ES-I3 (cell line): Measurements from ENCODE around the gene ZSCAN4.
A peak's percentile ranks its signal among the peaks of the same experiment; 100 is the strongest.

Experiments used
- H3K36me3 ChIP-seq: 2 replicates; pipeline ENCODE4 v1.6.1; 2013; ENCODE audit warnings: mild to moderate bottlenecking, low read length, control low read depth, moderate library complexity; ENCODE audit not compliant: insufficient read depth
- H3K4me1 ChIP-seq: 2 replicates; pipeline ENCODE4 v1.6.1; 2013; ENCODE audit warnings: mild to moderate bottlenecking, control low read depth, low read length; ENCODE audit not compliant: insufficient read depth
- H3K9ac ChIP-seq: 2 replicates; pipeline ENCODE4 v1.6.1; 2013; ENCODE audit warnings: low read depth, mild to moderate bottlenecking, low read length, moderate library complexity
- H3K9me3 ChIP-seq: 2 replicates; pipeline ENCODE4 v1.6.1; 2013; ENCODE audit warnings: mild to moderate bottlenecking, low read length, moderate library complexity; ENCODE audit not compliant: control insufficient read depth, insufficient read depth

ZSCAN4 gene

DNA sequence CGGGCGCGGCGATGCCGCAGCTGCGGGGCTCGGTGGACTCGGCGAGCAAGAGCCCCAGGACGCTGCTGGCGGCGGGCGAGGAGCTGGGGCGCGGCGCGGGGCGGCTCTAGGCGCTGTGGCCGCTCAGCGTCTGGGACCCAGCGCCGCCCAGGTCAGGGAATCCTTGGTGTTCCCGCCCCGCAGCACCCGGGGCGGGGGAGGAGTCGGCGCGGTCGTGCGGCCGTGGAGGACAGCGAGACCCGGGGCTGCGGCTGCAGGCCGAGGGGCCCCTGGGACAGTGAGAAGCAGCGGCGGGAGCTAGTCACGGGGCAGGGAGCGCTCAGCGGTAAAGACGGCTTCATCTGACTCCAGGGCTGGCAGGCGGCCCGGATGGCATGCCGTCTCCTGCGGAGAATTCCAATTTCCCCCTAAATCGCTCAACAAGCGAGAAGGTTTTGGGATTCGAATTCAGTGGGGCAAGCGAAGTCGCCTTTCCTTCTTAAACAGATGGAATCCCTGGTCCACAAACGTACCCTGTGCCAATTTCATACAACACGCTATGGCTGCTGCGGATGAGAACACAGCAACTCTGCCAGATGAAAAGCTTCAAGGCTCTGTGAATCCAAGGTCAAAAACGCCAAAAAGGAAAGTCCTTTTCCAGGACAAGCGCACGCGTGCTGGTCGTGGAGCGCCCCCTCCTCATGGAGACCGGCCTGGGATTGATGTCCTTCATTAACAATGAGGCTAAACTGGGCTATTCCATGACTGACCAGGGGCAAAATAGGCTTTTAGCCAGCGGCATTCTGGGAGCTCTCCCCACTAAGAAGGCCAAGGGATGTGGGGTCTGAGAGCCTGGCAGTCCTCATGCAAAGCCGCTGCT is 4.2 kb upstream of the ZSCAN4 start:
- H3K9me3 ChIP-seq, result no peaks in the 10 kb centered on the region
- H3K4me1 ChIP-seq, result peaks cover 3% of the 10 kb centered on the region; the same call in 1 of the 2 replicates
- H3K36me3 ChIP-seq, result no peaks in the 10 kb centered on the region
- peak overlapping the region; percentile 50 for H3K9ac ChIP-seq

- no peak overlapping the region for H3K9ac ChIP-seq
- peaks cover 3% of the 10 kb centered on the region; the same call in 1 of the 2 replicates for H3K4me1 ChIP-seq
- no peaks in the 10 kb centered on the region for H3K9me3 ChIP-seq
- no peaks in the 10 kb centered on the region for H3K36me3 ChIP-seq
Measured at GRCh38 chr19:57665261-57665806, 3.4 kb upstream of the ZSCAN4 start.

- peaks cover 3% of the 10 kb centered on the region; the same call in 1 of the 2 replicates for H3K4me1 ChIP-seq
- no peak overlapping the region for H3K9ac ChIP-seq
- no peaks in the 10 kb centered on the region for H3K9me3 ChIP-seq
- H3K36me3 ChIP-seq, result no peaks in the 10 kb centered on the region
Measured at GRCh38 chr19:57667228-57667627, 1.5 kb upstream of the ZSCAN4 start.

DNA sequence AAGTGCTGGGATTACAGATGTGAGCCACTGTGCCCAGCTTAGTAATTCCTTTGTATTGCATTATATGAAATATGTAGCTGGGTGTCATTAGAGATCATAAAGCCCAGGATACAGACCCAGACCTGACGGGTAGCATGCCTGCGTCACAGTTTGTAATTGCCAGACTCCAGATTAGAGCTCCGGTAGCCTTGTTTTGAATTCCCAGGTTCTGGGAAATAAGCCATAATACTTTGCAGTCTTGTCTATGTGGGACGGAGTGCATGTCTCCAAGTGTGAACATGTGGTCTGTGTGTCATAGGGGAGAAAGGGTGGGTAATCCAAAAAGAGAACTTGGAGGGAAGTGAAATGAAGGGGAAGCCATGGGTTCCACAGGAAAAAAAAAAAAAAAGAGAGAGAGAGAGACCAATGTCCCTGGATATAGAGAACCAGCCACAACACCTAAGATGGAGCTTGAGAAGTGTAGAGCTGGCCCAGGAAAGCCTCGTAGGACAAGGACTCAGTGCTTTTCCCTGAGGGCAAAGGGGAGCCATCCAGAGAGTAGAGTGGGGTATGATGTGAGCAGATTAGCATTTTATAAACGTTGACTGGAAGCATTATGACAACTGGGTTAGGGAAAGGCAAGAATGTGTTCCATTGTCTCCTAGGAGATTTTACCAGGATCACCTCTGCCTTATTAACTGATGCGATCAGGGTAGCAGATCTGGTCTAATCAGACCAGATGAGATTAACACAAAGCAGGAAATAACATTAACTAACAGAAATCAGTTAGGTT is 2.6 kb downstream of the ZSCAN4 start:
- no peak overlapping the region for H3K9ac ChIP-seq
- H3K36me3 ChIP-seq, result no peaks in the 10 kb centered on the region
- no peaks in the 10 kb centered on the region; the same call in 1 of the 2 replicates for H3K4me1 ChIP-seq
- H3K9me3 ChIP-seq, result no peaks in the 10 kb centered on the region

- Histone ChIP-seq H3K36me3 (no peaks in the 10 kb centered on the region), H3K4me1 (no peaks in the 10 kb centered on the region; the same call in 1 of the 2 replicates), H3K9ac (no peak overlapping the region), H3K9me3 (no peaks in the 10 kb centered on the region)
Measured at GRCh38 chr19:57672466-57672865, 3.7 kb downstream of the ZSCAN4 start.

- Histone ChIP-seq H3K36me3 (no peaks in the 10 kb centered on the region), H3K4me1 (no peaks in the 10 kb centered on the region), H3K9me3 (no peaks in the 10 kb centered on the region), H3K9ac (no peak overlapping the region)
Measured at GRCh38 chr19:57675881-57676280, 7.1 kb downstream of the ZSCAN4 start.

- Histone ChIP-seq H3K9ac (peak overlapping the region; percentile 94), H3K4me1 (no peaks in the 10 kb centered on the region), H3K9me3 (peaks cover 42% of the 10 kb centered on the region), H3K36me3 (peaks cover 36% of the 10 kb centered on the region)
Measured at GRCh38 chr19:57682226-57682766, 13.6 kb downstream of the ZSCAN4 start.

- peaks cover 52% of the 10 kb centered on the region for H3K36me3 ChIP-seq
- H3K9ac ChIP-seq, result no peak overlapping the region
- H3K9me3 ChIP-seq, result peaks cover 66% of the 10 kb centered on the region
- H3K4me1 ChIP-seq, result no peaks in the 10 kb centered on the region
Measured at GRCh38 chr19:57686727-57687126, 18.0 kb downstream of the ZSCAN4 start.

GRCh38 chr19:57687363-57688010 is 18.8 kb downstream of the ZSCAN4 start:
- no peaks in the 10 kb centered on the region for H3K4me1 ChIP-seq
- no peak overlapping the region for H3K9ac ChIP-seq
- H3K36me3 ChIP-seq, result peaks cover 52% of the 10 kb centered on the region
- peaks cover 66% of the 10 kb centered on the region for H3K9me3 ChIP-seq

- Histone ChIP-seq H3K36me3 (peaks cover 52% of the 10 kb centered on the region), H3K9me3 (peaks cover 63% of the 10 kb centered on the region), H3K9ac (no peak overlapping the region), H3K4me1 (no peaks in the 10 kb centered on the region)
Measured at GRCh38 chr19:57688011-57688763, 19.5 kb downstream of the ZSCAN4 start.

DNA sequence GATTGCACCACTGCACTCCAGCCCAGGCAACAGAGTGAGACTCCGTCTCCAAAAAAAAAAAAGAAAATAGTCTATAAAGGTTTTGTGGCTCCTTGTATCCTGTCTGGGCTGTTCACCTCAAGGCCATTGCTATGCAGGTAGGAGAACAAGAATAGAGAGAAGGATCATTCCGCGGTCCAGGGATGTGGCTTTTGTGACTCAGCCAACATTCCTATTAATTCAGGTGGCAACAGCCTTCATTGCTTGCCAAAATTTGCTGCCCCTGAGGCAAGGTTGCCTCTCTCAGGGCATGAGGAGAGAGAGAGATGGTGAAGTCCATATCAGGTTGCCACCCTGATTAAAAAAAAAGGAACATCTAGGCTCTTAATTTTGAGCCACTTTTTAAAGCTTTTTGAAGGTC is 21.0 kb downstream of the ZSCAN4 start:
- Histone ChIP-seq H3K9me3 (peaks cover 48% of the 10 kb centered on the region), H3K9ac (no peak overlapping the region), H3K36me3 (peaks cover 41% of the 10 kb centered on the region), H3K4me1 (no peaks in the 10 kb centered on the region)

DNA sequence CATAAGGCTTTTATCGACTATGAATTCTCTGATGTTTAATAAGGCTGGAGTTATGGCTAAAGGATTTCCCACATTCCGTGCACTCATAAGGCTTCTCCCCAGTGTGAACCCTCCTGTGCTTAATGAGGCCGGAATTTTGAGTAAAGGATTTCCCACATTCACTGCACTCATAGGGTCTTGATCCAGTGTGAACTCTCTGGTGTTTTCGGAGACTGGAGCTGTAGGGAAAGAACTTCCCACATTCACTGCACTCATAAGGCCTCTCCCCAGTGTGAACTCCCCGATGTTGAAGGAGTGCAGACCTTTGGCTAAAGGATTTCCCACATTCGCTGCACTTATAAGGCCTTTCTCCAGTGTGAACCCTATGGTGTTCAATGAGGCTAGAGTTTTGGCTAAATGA is 32.9 kb downstream of the ZSCAN4 start:
- peaks cover 24% of the 10 kb centered on the region for H3K9me3 ChIP-seq
- H3K4me1 ChIP-seq, result no peaks in the 10 kb centered on the region
- H3K36me3 ChIP-seq, result peaks cover 40% of the 10 kb centered on the region
- no peak overlapping the region for H3K9ac ChIP-seq

DNA sequence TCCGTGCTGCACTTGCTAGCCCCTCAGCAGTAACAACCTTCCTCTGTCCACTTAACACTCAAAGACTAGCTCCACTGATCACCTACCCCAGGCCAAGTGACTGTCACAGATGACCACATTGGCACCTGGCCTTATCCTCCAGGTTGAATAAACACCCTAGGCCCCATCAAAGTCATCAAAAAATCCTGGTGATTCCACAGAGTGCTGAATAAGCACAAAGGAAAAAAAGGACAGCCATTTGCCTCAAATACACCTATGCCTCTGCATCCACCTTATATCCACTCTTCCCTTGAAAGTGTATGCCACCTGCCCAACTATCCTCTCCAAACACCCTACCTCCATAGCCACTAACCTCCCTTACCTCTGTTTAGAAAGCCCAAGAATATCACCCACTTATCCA is 37.6 kb downstream of the ZSCAN4 start:
- Histone ChIP-seq H3K9me3 (peaks cover 20% of the 10 kb centered on the region), H3K36me3 (peaks cover 21% of the 10 kb centered on the region), H3K4me1 (no peaks in the 10 kb centered on the region), H3K9ac (no peak overlapping the region)
